H1 (cell line): ENCODE results near the gene FAHD1. TPM values are rescaled to one million over a fixed set of nuclear protein-coding genes. Genes with fewer than 3 reads are reported as not detected.

ENCODE experiments used
- ATF2 ChIP-seq: IDR thresholded peaks from 2 replicates; pipeline ENCODE4 v1.6.1; 2012; ENCODE audit warnings: low read length, inconsistent platforms
- ATF3 ChIP-seq: IDR thresholded peaks from 2 replicates; pipeline ENCODE4 v1.6.1; 2011; ENCODE audit warnings: low read depth, mild to moderate bottlenecking, low read length; ENCODE audit not compliant: insufficient read depth
- BACH1 ChIP-seq: IDR thresholded peaks from 2 replicates; pipeline ENCODE4 v1.6.1; 2012; ENCODE audit warnings: low read length, improper control_type of control experiment
- CBX8 ChIP-seq: fragments of 300-800, 300-1000 bp; sonication (generic); IDR thresholded peaks from 2 replicates; pipeline ENCODE4 v1.7.1; 2016; ENCODE audit warnings: low read depth, low read length, borderline replicate concordance
- CHD2 ChIP-seq: IDR thresholded peaks from 2 replicates; pipeline ENCODE4 v1.6.1; 2012; ENCODE audit warnings: low read length, improper control_type of control experiment
- EGR1 ChIP-seq: IDR thresholded peaks from 2 replicates; pipeline ENCODE4 v1.6.1; 2011; ENCODE audit warnings: low read depth, low read length, borderline replicate concordance
- GTF2F1 ChIP-seq: IDR thresholded peaks from 2 replicates; pipeline ENCODE4 v1.6.1; 2012; ENCODE audit warnings: low read depth, low read length, improper control_type of control experiment, borderline replicate concordance
- KDM4A ChIP-seq: IDR thresholded peaks from one replicate; pipeline ENCODE4 v1.7.1; 2012; ENCODE audit warnings: low read depth, mild to moderate bottlenecking, moderate library complexity, low read length, inconsistent platforms; ENCODE audit not compliant: severe bottlenecking
- KDM5A ChIP-seq: fragments of 200-600 bp; IDR thresholded peaks from 2 replicates; pipeline ENCODE4 v1.7.1; 2012; ENCODE audit warnings: mild to moderate bottlenecking, low read length, inconsistent platforms, mixed read lengths
- MAFK ChIP-seq: IDR thresholded peaks from 2 replicates; pipeline ENCODE4 v1.6.1; 2012; ENCODE audit warnings: low read depth, mild to moderate bottlenecking, improper control_type of control experiment, low read length
- NRF1 ChIP-seq: IDR thresholded peaks from 2 replicates; pipeline ENCODE4 v1.6.1; 2011; ENCODE audit warnings: mild to moderate bottlenecking, low read depth, low read length, improper control_type of control experiment
- SP1 ChIP-seq: IDR thresholded peaks from 2 replicates; pipeline ENCODE4 v1.6.1; 2011; ENCODE audit warnings: low read depth, low read length
- SP4 ChIP-seq: IDR thresholded peaks from 2 replicates; pipeline ENCODE4 v1.6.1; 2012; ENCODE audit warnings: low read length, inconsistent platforms
- SRF ChIP-seq: IDR thresholded peaks from 2 replicates; pipeline ENCODE4 v1.6.1; 2011; ENCODE audit warnings: mild to moderate bottlenecking, low read depth, low read length, moderate library complexity
- TAF1 ChIP-seq: IDR thresholded peaks from 2 replicates; pipeline ENCODE4 v1.6.1; 2011; ENCODE audit warnings: mild to moderate bottlenecking, low read depth, low read length
- polyA plus RNA-seq, 7 experiments: library from polyadenylated mRNA; depleted of rRNA in 3 of 7; stranded (reverse) in 5 of 7; unstranded in 2 of 7; fragments of >200 nt in 5 of 7; fragments of 200-250 nt in 2 of 7; gene quantifications; 1 replicate in 5 of 7; 2 replicates in 1 of 7; 4 replicates in 1 of 7; pipeline versions ENCODE4 v1.2.1 to v1.2.3, GENCODE V29; 2011 to 2013; ENCODE audit warnings: missing spikeins in 2 of 7, mixed read lengths in 2 of 7
- total RNA-seq: library from RNA; stranded (reverse); fragmentation: NEBNext Ultra II Directional; extraction: Animal tissue kit (Norgen Biotek cat#: 25700); gene quantifications from 2 replicates; pipeline ENCODE4 v1.2.1, GENCODE V29; 2021

Gene FAHD1
- total and polyA plus RNA-seq, 2 of the 8 experiments (the other 6 are each of a cell fraction or from before 2014, with no cell fraction given), result 20.4 to 31.9 TPM

GRCh38 chr16:1871974-1872635, 45.1 kb downstream of the FAHD1 start, which contains the start of gene MEIOB (continued):
- TF ChIP-seq MAFK (no peak), ATF3 (no peak), GTF2F1 (no peak), TAF1 (0 out of 2 replicates have a peak, but pooled peaks have one; percentile 20), CHD2 (no peak), EGR1 (peak; percentile 33; the same call in 1 of the 2 replicates), NRF1 (no peak), SRF (no peak), KDM5A (no peak), SP4 (no peak), KDM4A (peak; percentile 43), ATF2 (no peak), SP1 (peak; percentile 21; the same call in 1 of the 2 replicates), CBX8 (no peak), BACH1 (no peak)
- TF ChIP-seq, all 59 proteins: peak for 6
